ENCODE results near the gene GH1. TPM values are rescaled to one million over a fixed set of nuclear protein-coding genes. Genes with fewer than 3 reads are reported as not detected.

The GH1 gene
- total RNA-seq, 1 donor from 2014 or later: not detected

GRCh38 chr17:63940584-63940983, 21.9 kb upstream of the GH1 start:
- Mint-ChIP-seq H3K9me3 (ENCODE audit: unreplicated experiment) (peaks cover 3% of the 10 kb centered on the region), H3K27me3 (ENCODE audit: unreplicated experiment) (peaks cover 22% of the 10 kb centered on the region), H3K27ac (ENCODE audit: unreplicated experiment) (no peak overlapping the region), H3K4me3 (ENCODE audit: unreplicated experiment) (no peak overlapping the region), H3K36me3 (ENCODE audit: low read depth, unreplicated experiment) (peaks cover 6% of the 10 kb centered on the region), H3K4me1 (ENCODE audit: unreplicated experiment) (peaks cover 12% of the 10 kb centered on the region)
- TF ChIP-seq CTCF (IDR thresholded peaks at IDR 0.05; ENCODE audit: unreplicated experiment): no peak
- no peak for DNase-seq (ENCODE audit: low spot score)

GRCh38 chr17:63939884-63940283, 21.2 kb upstream of the GH1 start:
- peaks cover 3% of the 10 kb centered on the region for H3K9me3 Mint-ChIP-seq (ENCODE audit: unreplicated experiment)
- no peak overlapping the region for H3K27ac Mint-ChIP-seq (ENCODE audit: unreplicated experiment)
- no peak overlapping the region for H3K4me3 Mint-ChIP-seq (ENCODE audit: unreplicated experiment)
- H3K36me3 Mint-ChIP-seq (ENCODE audit: low read depth, unreplicated experiment): peaks cover 6% of the 10 kb centered on the region
- DNase-seq (ENCODE audit: low spot score): no peak
- no peak for TF ChIP-seq CTCF (IDR thresholded peaks at IDR 0.05; ENCODE audit: unreplicated experiment)
- peaks cover 12% of the 10 kb centered on the region for H3K4me1 Mint-ChIP-seq (ENCODE audit: unreplicated experiment)
- H3K27me3 Mint-ChIP-seq (ENCODE audit: unreplicated experiment): peaks cover 20% of the 10 kb centered on the region

DNA sequence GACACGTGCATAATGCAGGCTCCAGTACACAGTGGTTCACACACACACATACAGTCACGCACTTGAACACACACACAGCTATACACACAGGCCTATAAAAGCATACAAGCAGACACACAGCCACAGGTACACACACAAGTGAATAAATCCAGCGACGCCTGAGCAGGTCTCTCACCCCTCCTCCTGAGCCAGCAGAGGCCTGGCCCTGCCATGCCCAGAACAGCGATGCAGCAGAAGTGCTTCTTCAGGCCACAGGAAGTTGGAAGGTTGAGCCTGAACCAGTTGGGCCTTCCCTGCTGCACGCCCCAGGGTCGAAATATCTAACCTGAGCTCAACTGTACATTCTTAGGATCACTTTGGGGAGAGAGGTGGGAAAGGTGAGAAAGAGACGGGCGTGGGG, 20.8 kb upstream of the GH1 start:
- no peak for TF ChIP-seq CTCF (IDR thresholded peaks at IDR 0.05; ENCODE audit: unreplicated experiment)

GRCh38 chr17:63937920-63938319, 19.3 kb upstream of the GH1 start:
- H3K4me1 Mint-ChIP-seq (ENCODE audit: unreplicated experiment): peaks cover 12% of the 10 kb centered on the region
- H3K9me3 Mint-ChIP-seq (ENCODE audit: unreplicated experiment): peaks cover 3% of the 10 kb centered on the region
- H3K36me3 Mint-ChIP-seq (ENCODE audit: low read depth, unreplicated experiment): peaks cover 6% of the 10 kb centered on the region
- DNase-seq (ENCODE audit: low spot score): no peak
- no peak for TF ChIP-seq CTCF (IDR thresholded peaks at IDR 0.05; ENCODE audit: unreplicated experiment)
- H3K27ac Mint-ChIP-seq (ENCODE audit: unreplicated experiment): no peak overlapping the region
- H3K4me3 Mint-ChIP-seq (ENCODE audit: unreplicated experiment): no peak overlapping the region
- H3K27me3 Mint-ChIP-seq (ENCODE audit: unreplicated experiment): peaks cover 20% of the 10 kb centered on the region

More for the DNA sequence above, 20.8 kb upstream of the GH1 start:
- no peak for DNase-seq (ENCODE audit: low spot score)
- Mint-ChIP-seq H3K4me3 (ENCODE audit: unreplicated experiment) (no peak overlapping the region), H3K27me3 (ENCODE audit: unreplicated experiment) (peaks cover 20% of the 10 kb centered on the region), H3K27ac (ENCODE audit: unreplicated experiment) (peak overlapping the region; percentile 13), H3K9me3 (ENCODE audit: unreplicated experiment) (peaks cover 3% of the 10 kb centered on the region), H3K4me1 (ENCODE audit: unreplicated experiment) (peaks cover 12% of the 10 kb centered on the region), H3K36me3 (ENCODE audit: low read depth, unreplicated experiment) (peaks cover 6% of the 10 kb centered on the region)

DNA sequence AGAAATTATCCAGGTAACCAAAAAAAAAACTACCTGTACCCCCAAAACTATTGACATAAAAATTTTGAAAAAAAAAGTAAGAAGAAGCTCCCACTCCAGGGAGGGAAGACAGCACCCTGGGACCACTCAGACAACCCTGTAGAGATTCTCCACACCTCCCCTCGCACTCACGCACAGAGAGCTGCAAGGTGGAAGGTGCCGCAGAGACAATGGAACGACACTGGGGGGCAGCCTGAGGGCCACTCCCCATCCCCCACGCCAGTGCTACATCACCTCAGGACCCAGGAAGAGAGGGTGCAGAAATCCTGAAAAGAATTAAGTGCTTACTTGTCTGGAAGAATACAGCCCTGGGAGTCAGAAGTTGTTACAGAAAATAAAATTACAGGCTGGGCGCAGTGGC, 18.7 kb upstream of the GH1 start:
- peaks cover 6% of the 10 kb centered on the region for H3K36me3 Mint-ChIP-seq (ENCODE audit: low read depth, unreplicated experiment)

More for the DNA sequence above, 18.7 kb upstream of the GH1 start:
- Mint-ChIP-seq H3K4me3 (ENCODE audit: unreplicated experiment) (no peak overlapping the region), H3K4me1 (ENCODE audit: unreplicated experiment) (peaks cover 12% of the 10 kb centered on the region), H3K9me3 (ENCODE audit: unreplicated experiment) (peaks cover 3% of the 10 kb centered on the region), H3K27me3 (ENCODE audit: unreplicated experiment) (peaks cover 20% of the 10 kb centered on the region), H3K27ac (ENCODE audit: unreplicated experiment) (no peak overlapping the region)
- DNase-seq (ENCODE audit: low spot score): no peak
- TF ChIP-seq CTCF (IDR thresholded peaks at IDR 0.05; ENCODE audit: unreplicated experiment): no peak

All from endothelial cell (in vitro differentiated cells).